DMS153 (cell line): ENCODE measurements around the gene HIGD1B.
"Not testable (repeated sequence)": the region's sequence is repeated elsewhere in the genome, so short reads cannot be mapped to it uniquely, and the experiment has no call there.

Experiments
- DNase-seq: peaks from one replicate; lab custom pipeline; 2025; lab: John Stamatoyannopoulos, UW

HIGD1B gene

GRCh38 chr17:44847586-44847985 lies at the start of gene HIGD1B:
Gene HIGD1B, plus strand, starts transcription at chr17:44847883. Its CDS starts 270 bp downstream, at chr17:44848153.
- DNase-seq: no peak

- no peak for DNase-seq
These were observed 49.3 kb upstream of the HIGD1B start for GRCh38 chr17:44798356-44798755.

DNA sequence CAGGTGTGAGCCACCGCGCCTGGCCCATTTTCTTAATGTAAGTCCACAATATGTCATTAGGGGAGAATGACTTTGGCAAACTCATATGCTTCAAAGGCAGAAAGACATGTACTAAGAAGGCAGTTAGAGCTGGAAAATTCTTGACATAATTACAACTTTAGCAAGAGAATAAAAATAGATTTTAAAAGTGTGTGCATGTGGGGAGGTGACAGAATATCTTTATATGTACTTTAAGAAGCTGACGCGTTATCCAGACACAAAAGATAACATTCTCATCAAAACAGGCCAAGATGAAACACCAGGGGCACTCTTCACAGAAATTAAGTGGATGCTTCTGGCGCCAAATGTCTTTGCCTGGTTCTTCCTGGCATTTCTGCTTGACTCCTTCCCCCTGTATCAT lies 45.8 kb upstream of the HIGD1B start:
- DNase-seq: no peak

- no peak for DNase-seq
These were observed 43.2 kb upstream of the HIGD1B start for GRCh38 chr17:44804302-44805089.

DNA sequence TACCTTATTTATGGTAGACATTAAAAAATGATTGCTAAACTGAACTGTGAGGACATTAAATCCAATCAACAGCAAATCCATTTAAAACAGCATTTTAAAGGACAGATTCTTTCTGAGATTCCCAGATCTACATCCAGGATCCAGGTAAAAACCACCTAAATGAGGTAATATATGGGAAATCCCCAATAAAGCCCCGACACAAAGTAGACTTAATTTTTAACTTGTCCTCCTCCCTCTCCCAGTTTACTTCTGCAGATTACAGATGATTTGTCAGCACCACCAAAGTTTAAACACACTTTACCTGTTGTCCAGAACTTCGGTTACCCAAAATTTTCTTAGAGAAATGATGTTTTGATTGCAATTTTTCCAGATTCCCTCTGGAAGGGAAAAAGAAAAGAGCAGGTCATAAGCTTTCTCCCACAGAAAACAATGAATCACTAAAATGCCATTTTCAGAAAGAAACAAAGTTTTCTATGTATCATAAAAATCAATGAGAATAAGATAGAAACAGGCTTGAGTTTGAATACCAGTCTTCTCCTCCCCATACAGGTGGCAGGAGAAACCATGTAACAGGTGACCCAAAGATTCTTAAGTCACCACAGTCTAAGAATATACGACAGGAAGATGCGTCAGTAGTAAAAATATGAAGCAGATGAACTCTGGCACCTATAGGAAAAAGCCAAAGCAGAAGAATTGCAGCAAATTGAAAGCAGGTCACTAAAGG lies 40.4 kb upstream of the HIGD1B start:
- DNase-seq: no peak

DNA sequence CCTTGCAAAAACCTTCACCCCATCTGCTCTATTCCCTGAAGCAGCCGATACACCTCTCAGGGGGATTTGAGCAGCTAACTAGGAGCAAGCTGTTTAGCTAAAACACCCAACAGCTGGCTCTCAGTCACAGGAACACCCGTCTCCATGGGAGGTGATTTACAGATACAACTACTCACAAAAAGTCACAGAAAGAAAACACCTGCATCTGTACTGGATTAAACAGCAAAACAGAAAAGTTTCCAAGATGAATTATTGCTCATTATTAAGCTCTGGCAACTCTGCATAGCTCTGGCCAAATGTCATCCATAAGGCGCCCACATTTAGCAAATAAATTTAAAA lies 39.9 kb upstream of the HIGD1B start:
- DNase-seq: no peak

- DNase-seq: no peak
These were observed 39.5 kb upstream of the HIGD1B start for GRCh38 chr17:44808156-44808555.

DNA sequence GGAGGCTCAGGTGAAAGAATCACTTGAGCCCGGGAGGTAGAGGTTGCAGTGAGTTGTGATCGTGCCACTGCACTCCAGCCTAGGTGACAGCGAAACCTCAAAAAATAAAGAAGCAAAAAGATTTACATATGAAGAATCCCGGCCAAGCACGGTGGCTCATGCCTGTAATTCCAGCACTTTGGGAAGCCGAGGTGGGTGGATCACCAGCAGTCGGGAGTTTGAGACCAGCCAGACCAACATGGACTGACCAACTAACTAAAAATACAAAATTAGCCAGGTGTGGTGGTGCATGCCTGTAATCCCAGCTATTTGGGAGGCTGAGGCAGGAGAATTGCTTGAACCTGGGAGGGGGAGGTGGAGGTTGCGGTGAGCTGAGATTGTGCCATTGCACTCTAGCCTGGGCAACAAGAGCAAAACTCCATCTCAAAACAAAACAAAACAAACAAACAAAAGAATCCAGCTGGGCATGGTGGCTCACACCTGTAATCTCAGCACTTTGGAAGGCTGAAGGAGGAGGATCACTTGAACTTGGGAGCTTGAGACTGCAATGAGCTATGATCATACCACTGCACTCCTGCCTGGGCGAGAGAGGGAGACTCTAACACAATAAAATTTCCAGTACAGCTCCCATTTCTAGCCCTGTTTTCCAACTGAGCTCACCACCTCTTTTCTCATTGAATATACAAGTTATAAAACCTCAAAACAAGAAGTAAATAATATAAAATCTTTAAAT lies 38.9 kb upstream of the HIGD1B start:
- DNase-seq: not testable (repeated sequence)

GRCh38 chr17:44812263-44812662 lies 35.4 kb upstream of the HIGD1B start:
- DNase-seq: no peak

DNA sequence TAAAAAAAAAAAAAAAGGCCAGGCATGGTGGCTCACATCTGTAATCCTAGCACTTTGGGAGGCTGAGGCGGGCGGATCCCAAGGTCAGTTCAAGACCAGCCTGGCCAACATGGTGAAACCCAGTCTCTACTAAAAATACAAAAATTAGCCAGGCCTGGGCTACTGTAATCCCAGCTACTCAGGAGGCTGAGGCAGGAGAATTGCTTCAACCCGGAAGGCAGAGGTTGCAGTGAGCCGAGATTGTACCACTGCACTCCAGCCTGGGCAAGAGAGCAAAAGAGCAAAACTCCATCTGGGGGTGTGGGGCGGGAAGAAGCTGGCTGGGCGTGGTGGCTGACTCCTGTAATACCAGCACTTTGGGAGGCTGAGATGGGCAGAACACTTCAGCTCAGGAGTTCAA lies 29.2 kb upstream of the HIGD1B start:
- DNase-seq: not testable (repeated sequence)

GRCh38 chr17:44820631-44821212 lies 27.0 kb upstream of the HIGD1B start:
- DNase-seq: peak; percentile 80

- not testable (repeated sequence) for DNase-seq
These were observed 22.4 kb upstream of the HIGD1B start for GRCh38 chr17:44825236-44825635.

DNA sequence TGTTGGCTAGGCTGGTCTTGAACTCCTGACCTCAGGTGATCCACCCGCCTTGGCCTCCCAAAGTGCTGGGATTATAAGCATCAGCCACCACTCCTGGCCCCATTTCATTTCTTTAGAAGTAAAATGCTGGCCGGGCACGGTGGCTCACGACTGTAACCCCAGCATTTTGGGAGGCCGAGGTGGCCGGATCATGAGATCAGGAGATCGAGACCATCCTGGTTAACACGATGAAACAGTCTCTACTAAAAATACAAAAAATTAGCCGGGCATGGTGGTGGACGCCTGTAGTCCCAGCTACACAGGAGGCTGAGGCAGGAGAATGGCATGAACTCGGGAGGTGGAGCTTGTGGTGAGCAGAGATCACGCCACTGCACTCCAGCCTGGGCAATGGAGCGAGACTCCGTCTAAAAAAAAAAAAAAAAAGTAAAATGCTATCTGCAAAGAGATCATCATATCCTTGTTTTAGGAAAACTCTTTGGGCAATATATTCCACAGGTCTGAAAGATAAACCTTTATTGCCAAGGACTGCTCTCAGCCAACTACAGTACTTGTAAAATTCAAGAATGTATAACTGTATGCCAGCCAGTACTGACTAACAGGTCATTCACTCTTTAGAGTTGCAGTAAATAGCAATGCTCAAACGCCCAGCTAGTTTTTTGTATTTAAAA lies 21.4 kb upstream of the HIGD1B start:
- no peak for DNase-seq

DNA sequence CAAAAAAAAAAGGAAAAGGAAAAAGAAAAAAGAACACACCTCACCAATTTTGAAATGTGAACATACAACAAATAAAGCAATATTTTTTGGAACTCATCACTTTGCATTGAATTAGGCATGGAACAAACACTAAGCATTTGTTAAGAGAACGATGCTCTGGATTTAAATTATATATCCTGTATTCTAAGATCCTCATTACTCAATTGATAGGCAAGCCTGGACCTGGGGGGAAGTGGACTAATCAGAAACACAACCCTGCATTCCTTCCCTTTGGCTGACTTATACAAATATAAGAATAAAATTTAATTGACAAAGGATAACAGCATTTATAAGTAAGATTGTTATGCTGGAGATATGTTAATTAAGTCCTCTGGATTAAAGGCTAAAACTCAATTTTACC lies 19.8 kb upstream of the HIGD1B start:
- DNase-seq: no peak

- no peak for DNase-seq
These were observed 18.7 kb upstream of the HIGD1B start for GRCh38 chr17:44828919-44829522.

DNA sequence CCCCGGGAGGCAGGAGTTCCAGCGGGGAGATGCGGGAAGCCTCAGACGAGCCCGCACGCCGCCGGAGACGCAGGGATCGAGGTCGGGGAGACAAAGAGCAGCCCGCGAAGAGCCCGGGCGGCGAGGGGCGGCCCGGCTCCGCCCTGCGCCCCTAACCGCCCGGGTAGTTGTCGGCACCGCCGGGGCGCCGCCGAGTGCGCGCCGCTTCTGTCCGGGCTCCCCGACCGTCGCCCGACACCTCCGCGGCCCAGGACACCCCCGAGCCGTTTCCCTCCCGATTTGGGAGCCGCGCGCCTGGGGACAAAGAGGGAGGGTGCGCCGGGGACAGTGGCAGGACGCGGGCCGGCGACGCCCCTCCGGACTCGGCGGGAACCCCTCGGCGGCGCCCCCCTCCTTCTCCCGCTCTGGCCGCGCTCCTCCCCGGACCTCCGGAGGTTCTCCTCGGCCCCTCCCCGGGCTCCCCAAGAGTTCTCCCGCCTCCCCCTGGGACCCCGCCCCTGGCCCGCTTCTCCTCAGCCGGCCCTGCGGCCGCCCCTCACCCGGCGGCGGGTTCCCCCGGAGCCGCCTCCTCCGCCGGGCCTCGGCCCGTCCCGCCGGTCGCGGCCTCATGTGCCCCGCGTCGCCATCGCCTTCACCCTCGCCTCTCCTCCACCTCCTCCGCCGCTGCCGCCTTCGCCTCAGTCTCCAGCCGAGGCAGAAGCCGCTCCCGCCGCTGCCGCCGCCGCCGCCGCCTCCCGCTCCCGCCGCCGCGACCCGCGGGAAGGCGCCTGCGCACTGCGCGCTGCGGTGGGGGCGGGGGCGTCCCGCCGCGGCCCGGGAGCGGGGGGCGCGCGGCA lies 17.9 kb upstream of the HIGD1B start, which contains the start of gene GJC1:
Gene GJC1 (minus strand): TSS at position 765 of the 836 bp plus-strand sequence. CDS start 24,470 bp downstream, outside the sequence.
- DNase-seq: no peak

DNA sequence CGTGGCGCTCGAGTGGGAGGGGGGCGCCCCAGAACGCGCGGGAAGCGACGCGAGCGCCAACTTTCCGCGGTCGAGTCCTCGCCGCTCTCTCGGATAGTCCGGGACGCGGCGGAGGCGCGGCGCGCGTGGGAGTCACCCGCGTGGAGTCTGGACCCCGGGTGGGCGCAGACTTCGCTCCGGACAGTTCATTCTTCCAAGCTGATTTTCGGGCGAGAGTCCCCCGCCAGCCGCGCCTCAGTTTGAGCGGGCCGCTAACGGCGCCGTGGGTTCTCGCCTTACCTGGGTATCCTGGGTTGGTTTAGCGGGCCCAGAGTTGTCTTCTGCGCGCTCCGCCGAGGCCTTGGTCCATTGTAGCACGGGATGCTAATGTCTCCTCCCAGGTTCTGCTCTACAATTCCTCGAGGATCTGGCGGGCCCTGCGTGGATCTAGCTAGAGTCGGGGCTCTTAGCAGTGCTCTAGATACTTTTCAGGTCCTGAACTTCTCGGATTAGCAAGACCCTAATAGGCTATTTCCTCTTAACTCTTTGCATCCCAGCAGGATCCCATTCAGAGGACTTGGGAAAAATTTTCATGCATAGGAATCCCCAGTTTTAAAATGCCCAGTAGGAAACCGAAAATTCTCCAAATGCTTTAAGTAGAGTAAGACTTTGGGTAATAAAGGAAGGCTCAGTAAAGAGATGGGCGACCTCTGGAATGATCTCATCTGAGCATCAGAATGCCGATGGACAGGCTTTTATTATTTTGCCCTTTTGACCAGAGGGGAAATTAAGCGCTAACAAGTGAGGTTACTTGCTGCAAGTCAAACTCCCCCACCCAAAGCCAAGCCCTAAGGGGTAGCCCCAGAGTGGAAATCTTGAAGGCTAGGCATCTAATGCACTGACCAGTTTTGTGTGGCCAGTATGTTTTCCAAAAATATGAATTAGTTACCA lies 17.1 kb upstream of the HIGD1B start:
- DNase-seq: no peak

GRCh38 chr17:44831371-44831770 lies 16.3 kb upstream of the HIGD1B start:
- DNase-seq: no peak

GRCh38 chr17:44832805-44833204 lies 14.9 kb upstream of the HIGD1B start:
- no peak for DNase-seq
